Stimulated activated CD8-positive, alpha-beta memory T cell treated with anti-CD3 and anti-CD28 coated beads, Interleukin-15, amount 100 ng/mL, for 1 hour (primary cell): ENCODE data around the gene SART1.
"Not testable (repeated sequence)": the region's sequence is repeated elsewhere in the genome, so short reads cannot be mapped to it uniquely, and the experiment has no call there.

Experiments
- DNase-seq: peaks from one replicate; pipeline ENCODE4 v3.0.0-alpha.2; 2020; ENCODE audit warnings: low read depth

The SART1 gene

GRCh38 chr11:66001942-66002647 lies 40.6 kb downstream of the SART1 start, which contains the start of the genes BANF1 and EIF1AD:
BANF1 (plus strand) TSS chr11:66002503; CDS start chr11:66003251, 748 bp downstream.
EIF1AD (minus strand) TSS chr11:66002157; CDS start chr11:66000389, 1,768 bp downstream.
- DNase-seq = peak; percentile 84

- DNase-seq = no peak
Measured at GRCh38 chr11:66002648-66003225, 41.2 kb downstream of the SART1 start.

- no peak for DNase-seq
Measured at GRCh38 chr11:66003291-66003690, 41.8 kb downstream of the SART1 start.

- no peak for DNase-seq
Measured at GRCh38 chr11:66004186-66004585, 42.7 kb downstream of the SART1 start.

GRCh38 chr11:66006134-66006890 lies 44.8 kb downstream of the SART1 start:
- DNase-seq = no peak

- DNase-seq = no peak
Measured at GRCh38 chr11:66006891-66007176, 45.3 kb downstream of the SART1 start.

GRCh38 chr11:66007201-66007634 lies 45.7 kb downstream of the SART1 start:
- no peak for DNase-seq

GRCh38 chr11:66008095-66008467 lies 46.5 kb downstream of the SART1 start:
- DNase-seq = no peak

- DNase-seq = no peak
Measured at GRCh38 chr11:66008468-66009101, 47.1 kb downstream of the SART1 start.

GRCh38 chr11:66010036-66010435 lies 48.5 kb downstream of the SART1 start:
- DNase-seq = not testable (repeated sequence)

- DNase-seq = no peak
Measured at GRCh38 chr11:66011239-66011784, 49.8 kb downstream of the SART1 start.

- DNase-seq = no peak
Measured at GRCh38 chr11:66011785-66012303, 50.3 kb downstream of the SART1 start, which contains the start of gene CST6. CST6 (plus strand) TSS chr11:66012008; CDS start chr11:66012045, 37 bp downstream.

- DNase-seq = no peak
Measured at GRCh38 chr11:66012371-66012945, 50.9 kb downstream of the SART1 start.

- DNase-seq = no peak
Measured at GRCh38 chr11:66012946-66013761, 51.6 kb downstream of the SART1 start.

GRCh38 chr11:66013762-66014100 lies 52.2 kb downstream of the SART1 start:
- DNase-seq = no peak

GRCh38 chr11:66014804-66015453 lies 53.4 kb downstream of the SART1 start:
- DNase-seq = no peak

- DNase-seq = no peak
Measured at GRCh38 chr11:66015454-66015881, 53.9 kb downstream of the SART1 start.

- no peak for DNase-seq
Measured at GRCh38 chr11:66015936-66016792, 54.6 kb downstream of the SART1 start.

GRCh38 chr11:66016793-66017177 lies 55.3 kb downstream of the SART1 start:
- DNase-seq = no peak
